Stimulated activated CD8-positive, alpha-beta memory T cell treated with anti-CD3 and anti-CD28 coated beads, Interleukin-7, amount 100 ng/mL, for 48 hours (primary cell): Measurements from ENCODE around the gene IL31RA.
"Not testable (repeated sequence)": the region's sequence is repeated elsewhere in the genome, so short reads cannot be mapped to it uniquely, and the experiment has no call there.

Source experiments
- DNase-seq, 2 donors: peaks; one replicate each; pipeline ENCODE4 v3.0.0-alpha.2; 2020; ENCODE audit warnings: low read depth in 1 of 2; ENCODE audit errors: extremely low read depth in 1 of 2

The IL31RA gene

DNA sequence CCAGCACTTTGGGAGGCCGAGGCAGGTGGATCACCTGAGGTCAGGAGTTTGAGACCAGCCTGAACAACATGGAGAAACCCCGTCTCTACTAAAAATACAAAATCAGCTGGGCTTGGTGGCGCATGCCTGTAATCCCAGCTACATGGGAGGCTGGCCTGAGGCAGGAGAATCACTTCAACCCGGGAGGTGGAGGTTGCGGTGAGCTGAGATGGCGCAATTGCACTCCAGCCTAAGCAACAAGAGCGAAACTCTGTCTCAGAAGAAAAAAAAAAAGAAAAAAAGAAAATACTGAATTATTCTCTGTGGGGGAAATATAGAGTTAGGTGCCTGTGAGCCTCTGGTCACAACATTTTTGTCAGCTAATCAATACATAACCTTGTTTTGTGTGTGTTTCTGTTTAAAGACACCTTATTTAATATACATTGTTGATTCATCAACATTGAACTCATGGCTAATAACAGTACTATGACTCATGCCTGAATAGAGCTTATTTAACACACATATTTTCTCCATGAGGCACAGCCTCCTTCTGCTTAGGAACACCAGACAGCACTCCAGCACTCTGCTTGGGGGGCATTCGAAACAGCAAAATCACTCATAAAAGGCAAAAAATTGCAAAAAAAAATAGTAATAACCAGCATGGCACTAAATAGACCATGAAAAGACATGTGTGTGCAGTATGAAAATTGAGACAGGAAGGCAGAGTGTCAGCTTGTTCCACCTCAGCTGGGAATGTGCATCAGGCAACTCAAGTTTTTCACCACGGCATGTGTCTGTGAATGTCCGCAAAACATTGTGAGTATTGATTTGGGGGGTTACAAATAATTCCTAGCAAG lies at the start of gene IL31RA:
Gene IL31RA (plus strand): TSS at position 519 of the 836 bp plus-strand sequence. CDS start 214 bp downstream, at position 733.
- no peak for DNase-seq

DNA sequence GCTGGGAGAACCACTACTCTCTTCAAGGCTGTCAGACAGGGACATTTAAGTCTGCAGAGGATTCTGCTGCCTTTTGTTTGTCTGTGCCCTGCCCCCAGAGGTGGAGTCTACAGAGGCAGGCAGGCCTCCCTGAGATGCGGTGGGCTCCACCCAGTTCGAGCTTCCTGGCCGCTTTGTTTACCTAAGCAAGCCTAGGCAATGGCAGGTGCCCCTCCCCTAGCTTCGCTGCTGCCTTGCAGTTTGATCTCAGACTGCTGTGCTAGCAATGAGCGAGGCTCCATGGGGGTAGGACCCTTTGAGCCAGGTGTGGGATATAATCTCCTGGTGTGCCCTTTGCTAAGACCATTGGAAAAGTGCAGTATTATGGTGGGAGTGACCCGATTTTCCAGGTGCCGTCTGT lies 42.3 kb upstream of the IL31RA start:
- DNase-seq, result not testable (repeated sequence)

DNA sequence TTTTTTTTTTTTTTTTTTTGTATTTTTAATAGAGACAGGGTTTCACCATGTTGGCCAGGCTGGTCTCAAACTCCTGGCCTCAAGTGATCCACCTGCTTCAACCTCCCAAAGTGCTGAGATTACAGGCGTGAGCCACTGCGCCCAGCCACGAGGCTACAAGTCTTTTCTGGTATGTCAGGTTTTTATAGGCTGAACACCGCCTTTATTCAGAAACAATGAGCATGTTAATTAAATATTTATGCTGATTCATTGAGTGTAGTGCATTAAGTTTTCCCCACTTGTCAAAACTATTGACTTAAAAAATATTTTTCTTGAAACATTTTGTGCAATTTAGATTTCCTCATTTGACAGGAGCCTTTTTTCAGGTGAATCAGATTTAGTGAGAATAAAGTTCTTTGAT lies 35.2 kb upstream of the IL31RA start:
- not testable (repeated sequence) for DNase-seq

DNA sequence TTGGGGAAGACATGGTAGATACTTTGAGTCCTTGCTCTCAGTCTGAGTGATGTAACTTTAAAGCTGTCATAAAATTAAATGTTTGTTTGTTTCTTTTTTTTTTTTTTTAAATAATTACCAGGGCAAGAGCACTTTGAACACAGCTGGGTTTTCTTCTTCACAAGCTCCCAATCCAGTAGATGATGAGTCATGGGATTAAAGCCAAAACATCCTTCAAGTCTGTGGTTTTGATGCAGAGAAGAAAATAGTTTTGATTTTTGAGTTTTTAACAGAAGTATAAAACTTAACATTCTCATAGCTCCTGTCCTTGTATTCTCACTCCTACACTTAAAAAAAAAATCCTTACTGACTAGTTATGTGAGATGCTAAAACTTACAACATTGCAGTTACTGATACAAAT lies 34.8 kb upstream of the IL31RA start:
- no peak for DNase-seq

DNA sequence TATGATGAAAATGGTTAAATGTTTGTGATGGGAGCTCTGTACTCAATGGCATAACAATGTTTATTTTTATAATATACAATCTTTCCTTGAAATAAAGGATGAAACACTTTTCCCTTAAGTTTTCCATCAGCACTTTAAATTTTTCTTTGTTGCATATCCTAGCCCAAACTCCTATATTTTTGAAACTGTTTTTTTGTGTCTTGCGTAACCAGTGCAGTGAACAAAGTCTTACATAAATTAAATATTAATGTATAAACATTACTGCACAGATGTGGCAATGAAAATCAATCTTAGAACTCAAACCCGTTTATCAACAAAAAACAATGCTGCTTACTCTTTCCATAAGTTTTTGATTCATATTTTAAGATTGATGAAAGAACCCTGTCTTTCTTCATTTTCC lies 34.1 kb upstream of the IL31RA start:
- DNase-seq, result no peak

DNA sequence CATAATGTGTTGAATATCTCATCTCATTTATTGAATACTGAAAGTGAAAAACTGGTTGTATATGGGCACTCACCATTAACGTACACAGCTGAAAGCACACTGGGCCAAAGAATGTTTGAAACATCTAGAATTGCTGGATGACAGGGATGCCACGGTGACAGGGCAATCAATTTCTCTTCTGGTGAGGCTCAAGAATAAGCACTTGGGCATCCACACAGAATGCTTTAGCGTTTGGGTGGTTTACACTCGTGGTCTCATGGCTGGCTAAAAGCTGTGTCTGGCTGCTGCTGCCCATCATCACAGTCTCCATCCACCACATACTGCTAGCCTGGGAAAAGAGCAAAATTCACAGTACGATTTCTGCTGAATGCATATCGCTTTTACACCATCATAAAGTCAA lies 30.7 kb upstream of the IL31RA start:
- no peak for DNase-seq

DNA sequence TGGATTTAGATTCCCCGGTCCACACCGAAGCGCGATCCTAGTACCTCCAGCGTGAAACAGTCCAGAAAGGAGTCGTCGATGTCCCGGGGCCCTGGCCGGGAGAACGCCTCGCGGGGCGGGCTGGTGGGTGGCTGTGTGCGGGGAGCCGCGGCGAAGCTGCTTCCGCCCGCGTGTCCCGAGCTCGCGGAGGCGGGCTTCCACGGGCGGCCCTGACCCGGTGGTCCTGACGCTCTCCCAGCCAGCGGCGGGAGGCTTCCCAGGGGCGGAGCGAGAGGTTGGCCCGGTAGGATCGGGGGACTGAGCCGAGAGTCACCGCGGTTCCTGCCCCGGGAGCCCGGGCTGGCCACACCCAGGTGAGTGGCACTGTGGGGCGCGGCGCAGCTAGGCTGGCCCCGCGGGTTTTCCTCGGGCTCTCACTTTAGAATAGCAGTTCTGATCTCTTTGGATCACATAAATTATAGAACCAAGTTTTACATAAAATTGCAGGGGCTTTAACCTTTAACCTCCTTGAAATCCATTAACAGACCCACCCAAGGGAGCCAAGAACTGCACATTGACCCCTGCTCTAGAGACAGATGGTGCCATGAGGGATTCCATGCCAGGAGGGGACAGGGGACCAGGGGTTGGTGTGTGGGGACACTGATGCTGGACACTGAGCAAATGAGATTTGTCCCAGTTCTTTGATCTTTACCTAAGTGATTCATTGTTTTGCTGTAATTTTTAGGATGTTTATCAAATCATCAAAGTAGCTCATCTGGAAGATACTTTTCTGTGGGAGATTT lies 29.2 kb upstream of the IL31RA start:
- DNase-seq, result no peak

DNA sequence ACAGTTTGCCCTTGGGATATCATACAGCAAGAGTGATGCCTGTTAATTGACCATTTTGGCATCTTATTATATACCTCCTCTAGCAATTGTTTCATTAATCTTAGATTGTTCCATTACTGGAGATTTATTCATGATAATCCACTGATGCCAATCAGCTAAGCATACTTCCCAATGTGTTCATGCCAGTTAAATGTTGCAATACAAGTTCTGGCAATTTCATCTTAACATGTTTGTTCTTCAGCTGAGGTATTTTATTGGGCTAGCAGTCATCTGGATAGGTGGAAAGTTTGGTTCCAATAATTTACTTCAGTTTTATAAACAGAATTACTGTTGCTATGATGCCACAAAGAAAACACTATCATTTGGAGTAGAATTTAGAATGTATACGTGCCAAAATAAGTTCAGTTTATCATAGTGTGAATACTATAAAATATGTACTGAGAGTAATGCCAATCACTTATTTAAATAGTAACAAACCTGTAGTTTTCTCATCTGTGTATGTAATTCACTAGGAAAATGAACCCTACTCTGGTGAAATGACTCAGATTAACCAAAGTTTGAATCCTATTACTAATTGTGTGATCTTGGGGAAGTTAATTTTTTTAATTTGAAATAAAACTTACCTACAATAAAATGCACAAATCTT lies 27.9 kb upstream of the IL31RA start:
- no peak for DNase-seq

DNA sequence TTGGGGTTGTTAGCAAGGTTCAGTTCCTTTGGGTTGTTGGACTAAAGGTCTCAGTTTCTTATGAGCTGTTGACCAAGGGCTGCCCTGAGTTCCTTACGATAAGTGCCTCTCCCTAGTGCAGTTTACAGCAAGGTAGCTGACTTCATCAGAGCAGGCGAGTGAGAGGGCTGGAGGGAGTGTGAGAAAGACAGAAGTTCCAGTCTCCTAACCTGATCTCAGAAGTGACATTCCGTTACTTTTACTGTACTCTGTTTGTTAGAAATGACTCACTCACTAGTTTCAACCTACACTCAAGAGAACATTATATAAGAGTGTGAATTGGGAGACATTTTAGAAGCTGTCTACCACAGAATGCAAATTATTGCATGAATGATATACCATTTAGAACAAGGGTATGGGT lies 21.2 kb upstream of the IL31RA start:
- DNase-seq, result no peak

DNA sequence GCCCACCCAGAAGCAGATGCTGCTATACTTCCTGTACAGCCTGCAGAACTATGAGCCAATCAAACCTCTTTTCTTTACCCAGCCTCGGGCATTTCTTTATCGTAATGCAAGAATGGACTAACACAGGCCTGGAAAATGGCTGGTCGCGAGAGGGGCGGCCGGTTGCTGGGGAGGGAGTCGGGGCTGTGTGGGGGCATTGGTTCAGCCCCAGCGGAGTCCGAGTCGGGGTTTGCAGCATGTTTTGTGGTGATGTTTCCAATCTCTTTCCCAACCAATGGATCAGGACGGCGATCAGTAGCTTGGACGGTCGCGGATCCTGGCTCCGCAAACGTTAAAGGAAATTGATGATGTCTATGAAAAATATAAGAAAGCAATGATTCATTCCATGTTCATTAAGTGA lies 18.7 kb upstream of the IL31RA start:
- DNase-seq, result no peak

DNA sequence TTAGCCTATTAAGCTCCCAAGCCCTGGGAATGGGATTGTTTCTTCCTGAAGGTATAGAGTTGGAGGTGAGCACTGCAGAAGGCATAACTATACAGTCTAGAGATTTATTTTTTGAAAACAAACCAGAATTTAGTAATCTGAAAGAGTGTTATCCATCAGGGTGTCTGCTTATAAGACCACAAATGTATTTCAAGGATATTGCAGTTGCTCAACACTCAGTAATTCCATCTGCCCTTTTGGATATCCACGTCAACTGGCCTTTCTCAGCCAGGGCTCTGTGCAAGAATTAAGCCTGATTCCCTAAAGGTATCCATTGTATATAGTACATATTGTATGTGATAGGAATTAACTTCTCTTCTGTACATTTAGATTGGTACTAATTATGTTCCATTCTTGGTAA lies 15.0 kb upstream of the IL31RA start:
- DNase-seq, result no peak

DNA sequence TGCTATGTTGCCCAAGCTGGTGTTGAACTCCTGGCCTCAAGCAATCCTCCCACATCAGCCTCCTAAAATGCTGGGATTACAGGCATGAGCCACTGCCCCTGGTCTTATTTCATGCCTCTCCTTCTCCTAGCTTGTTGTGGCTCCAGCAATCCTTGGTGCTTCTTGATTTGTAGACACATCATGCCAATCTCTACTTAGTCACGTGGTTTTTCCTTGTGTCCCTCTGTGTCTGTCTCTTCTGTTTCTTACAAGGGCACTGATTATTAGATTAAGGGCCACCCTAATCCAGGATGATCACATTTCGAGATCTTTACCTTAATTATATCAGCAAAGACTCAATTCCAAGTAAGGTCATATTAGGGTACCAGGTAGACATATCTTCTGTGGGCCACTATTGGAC lies 9.2 kb upstream of the IL31RA start:
- no peak for DNase-seq

DNA sequence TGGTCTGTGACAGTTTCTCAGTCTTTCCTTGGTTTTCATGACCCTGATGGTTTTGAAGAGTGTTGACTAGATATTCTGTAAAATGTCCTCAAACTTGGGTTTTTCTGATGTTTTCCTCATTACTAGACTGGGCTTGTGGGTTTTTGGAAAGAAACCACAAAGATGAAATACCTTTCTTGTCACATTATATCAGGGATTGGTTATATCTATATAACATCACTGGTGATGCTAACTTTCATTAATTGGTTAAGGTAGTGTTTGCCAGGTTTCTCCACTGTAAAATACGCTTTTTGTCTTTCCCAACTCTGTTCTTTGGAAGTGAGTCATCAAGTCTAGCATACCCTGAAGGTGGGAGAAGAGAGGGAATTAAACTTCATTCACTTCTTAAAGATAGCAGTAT lies 3.3 kb upstream of the IL31RA start:
- DNase-seq, result no peak

DNA sequence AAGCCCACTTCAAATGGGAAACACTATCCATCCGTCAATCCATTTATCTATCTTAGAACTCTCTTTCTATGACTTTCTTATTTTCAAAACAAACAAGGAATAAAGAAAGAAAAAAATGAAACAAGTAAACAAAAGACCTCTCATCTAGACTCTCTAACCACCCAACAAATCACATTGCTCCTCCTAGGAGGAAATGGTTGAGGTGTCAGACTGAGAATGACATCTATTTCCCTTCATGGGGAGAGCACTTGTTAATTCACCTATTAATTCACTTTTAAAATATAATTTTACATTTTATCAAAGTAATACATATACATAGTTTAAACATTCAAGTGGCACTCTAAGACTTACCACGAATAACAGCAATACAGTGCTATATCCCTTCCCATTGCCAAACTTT lies 2.4 kb upstream of the IL31RA start:
- no peak for DNase-seq

DNA sequence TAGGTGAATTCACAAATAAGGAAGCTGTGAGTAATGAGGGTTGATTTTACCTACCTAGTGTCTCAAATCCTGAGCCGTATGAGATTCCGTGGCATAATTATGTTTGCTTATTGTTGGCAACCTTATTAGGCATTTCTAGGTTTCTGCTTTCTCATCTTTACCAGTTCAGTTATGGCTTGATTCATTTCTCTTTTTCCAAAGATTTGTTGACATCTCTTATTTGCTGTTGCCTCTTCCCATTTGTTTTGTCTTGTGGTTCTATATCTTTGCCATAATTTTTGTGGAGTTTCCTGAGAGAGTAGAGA lies 470 bp downstream of the IL31RA start:
- no peak for DNase-seq

DNA sequence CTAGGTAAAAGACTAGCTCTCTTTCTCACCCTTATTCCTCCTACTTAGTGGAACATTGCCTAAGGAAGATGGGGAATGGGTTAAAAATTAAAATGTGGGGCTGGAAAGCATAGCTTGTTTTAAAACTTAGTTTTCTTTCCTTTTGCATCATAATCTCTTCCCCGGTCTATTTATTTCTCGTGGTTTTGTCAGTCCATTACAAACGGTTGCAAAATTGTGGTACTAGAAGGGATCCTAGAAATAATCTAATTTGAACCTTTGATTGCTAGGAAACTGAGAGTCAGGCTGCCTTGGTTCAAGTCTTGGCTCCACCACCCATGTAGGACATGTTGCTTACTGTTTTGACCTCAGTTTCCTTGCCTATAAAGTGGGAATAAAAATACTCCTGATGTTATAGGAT lies 1.3 kb downstream of the IL31RA start:
- no peak for DNase-seq

DNA sequence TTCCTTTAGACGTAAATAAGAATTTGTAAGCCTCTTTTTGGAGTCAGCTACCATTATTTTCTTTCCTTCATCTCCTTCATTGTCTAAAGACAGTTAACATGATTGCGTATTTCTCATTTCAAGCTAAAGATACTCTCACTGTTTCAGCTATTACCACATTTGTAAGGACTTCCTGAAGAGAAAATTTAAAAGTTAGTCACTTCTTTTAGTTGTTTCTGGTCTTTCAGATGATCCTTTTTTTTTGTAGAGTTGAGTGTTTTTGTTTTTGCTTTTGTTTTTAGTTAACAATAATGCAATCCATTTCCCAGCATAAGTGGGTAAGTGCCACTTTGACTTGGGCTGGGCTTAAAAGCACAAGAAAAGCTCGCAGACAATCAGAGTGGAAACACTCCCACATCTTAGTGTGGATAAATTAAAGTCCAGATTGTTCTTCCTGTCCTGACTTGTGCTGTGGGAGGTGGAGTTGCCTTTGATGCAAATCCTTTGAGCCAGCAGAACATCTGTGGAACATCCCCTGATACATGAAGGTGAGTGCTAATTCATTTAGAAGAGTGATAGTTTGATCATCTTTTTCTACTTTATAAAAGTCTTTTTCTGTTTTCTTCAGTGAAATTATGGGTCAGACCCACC lies 2.0 kb downstream of the IL31RA start:
- no peak for DNase-seq

DNA sequence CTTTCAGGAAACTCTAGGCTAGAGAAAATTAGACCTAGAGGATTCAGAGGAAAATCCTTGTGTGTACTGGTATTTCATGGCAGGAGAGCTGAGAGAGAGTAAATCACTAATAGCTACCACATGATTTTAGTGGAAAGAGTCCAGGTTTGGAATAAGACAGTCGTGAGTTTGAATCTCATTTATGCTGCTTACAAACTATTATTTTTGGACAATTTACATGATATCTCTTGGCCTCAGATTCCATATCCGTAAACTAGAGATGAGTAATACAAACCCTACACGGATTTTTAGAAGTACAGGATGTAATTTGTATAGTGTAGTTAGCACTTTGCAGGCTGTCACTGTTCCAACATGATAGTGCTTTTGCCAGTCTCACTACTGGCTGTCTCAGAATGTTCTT lies 2.7 kb downstream of the IL31RA start:
- no peak for DNase-seq

DNA sequence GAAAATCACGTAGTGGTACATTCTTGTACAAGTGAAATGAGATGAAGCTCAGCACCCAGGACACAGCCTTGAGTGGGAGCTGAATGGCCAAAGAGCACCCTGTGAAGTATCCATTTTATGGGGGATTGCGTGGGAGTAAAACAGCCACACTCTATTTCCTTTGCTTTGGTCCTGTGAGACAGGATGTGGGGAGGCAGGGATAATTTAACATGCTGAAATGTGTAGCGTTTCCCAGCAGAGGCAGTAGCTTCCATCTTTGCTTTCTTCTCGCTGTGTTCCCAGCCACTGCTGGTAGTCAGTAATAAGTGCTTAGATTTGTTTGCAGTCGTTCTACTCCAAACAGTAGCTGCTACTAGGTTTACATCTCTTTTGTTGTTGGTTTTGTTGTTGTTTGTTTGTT lies 4.4 kb downstream of the IL31RA start:
- DNase-seq, result no peak

DNA sequence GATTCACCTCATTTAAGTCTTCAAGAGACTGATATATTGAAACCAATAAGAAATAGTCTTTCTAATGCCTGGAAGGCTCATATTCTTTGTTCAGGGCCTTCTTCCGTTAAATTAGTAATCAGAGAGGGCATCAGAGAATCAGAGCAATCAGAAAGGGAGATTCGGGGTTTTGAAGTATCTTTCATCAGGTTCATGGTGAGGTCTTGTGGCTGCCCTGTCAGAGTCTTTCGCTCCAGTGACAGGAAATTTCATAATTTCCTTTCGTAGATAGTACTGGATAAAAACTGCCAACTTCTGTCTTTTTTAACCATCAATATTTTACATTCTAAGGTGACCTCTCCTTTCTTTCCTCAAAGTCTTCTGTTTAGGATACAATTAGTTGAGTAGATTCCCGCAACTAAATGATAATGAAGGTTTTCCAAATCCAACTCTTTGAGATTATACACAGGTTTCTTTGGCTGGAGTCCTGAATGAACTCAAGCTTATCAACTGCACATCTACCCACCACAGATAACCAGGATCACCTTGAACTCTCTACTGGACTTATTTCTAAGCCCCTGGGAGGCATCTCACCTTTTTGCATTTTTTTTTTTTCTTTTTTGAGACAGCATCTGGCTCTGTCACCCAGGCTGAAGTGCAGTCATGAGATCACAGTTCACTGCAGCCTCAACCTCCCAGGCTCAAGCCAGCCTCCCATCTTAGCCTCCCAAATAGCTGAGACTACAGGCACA lies 5.5 kb downstream of the IL31RA start:
- no peak for DNase-seq

DNA sequence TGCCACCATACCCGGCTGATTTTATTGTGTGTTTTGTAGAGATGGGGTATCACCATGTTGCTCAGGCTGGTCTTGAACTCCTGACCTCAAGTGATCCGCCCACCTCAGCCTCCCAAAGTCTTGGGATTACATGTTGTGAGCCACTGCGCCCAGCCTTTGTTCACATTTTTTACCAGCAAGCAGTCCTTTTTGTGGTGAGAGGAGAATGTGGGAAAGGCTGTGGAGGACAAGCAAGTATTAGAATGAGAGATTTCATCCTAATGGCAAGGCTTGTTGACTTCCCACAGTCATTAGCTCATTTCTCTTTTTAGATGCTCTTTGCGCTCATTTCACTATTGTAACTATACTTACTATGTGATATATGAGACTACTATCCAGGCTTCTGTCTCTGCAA lies 6.1 kb downstream of the IL31RA start:
- no peak for DNase-seq
